K562 (cell line): ENCODE measurements around the gene HS3ST3B1. TPM values are rescaled to one million over a fixed set of nuclear protein-coding genes. Genes with fewer than 3 reads are reported as not detected.
A peak's percentile ranks its signal among the peaks of the same experiment; 100 is the strongest.

Experiments used
- GATA2 ChIP-seq: sonication (generic); formaldehyde crosslinking; IDR thresholded peaks from 2 replicates; pipeline ENCODE4 v1.4.0; 2020; ENCODE audit warnings: mild to moderate bottlenecking, missing genetic modification reagents
- MED1 ChIP-seq: sonication (generic); formaldehyde crosslinking; IDR thresholded peaks from 2 replicates; pipeline ENCODE4 v1.8.1; 2023; ENCODE audit warnings: missing genetic modification reagents, borderline replicate concordance
- RAD21 ChIP-seq, 2 experiments: fragments of 250-450 bp in 1 of 2; fragments of 450-650 bp in 1 of 2; sonication (Bioruptor Pico) in 1 of 2; formaldehyde crosslinking in 1 of 2; IDR thresholded peaks in 1 of 2; conservative IDR thresholded peaks in 1 of 2; 2 replicates each; pipeline versions ENCODE4 v1.4.0 to v1.8.0; 2020 to 2022; ENCODE audit warnings: mild to moderate bottlenecking in 2 of 2, moderate library complexity in 1 of 2
- ZBTB1 ChIP-seq: sonication (generic); formaldehyde crosslinking; IDR thresholded peaks from 2 replicates; pipeline ENCODE4 v1.8.1; 2023; ENCODE audit warnings: missing genetic modification reagents, low read depth, mild to moderate bottlenecking, borderline replicate concordance
- ZNF507 ChIP-seq: conservative IDR thresholded peaks from 2 replicates; pipeline ENCODE4 v1.6.1; 2017; ENCODE audit warnings: missing genetic modification characterization, missing compliant biosample characterization
- ZNF57 ChIP-seq: fragments of 450-650 bp; formaldehyde crosslinking; IDR thresholded peaks from 2 replicates; pipeline ENCODE4 v1.4.0; 2020; ENCODE audit warnings: mild to moderate bottlenecking, moderate library complexity
- polyA plus RNA-seq, 8 experiments: library from polyadenylated mRNA; depleted of rRNA in 4 of 8; stranded (reverse) in 5 of 8; unstranded in 3 of 8; fragments of >200 nt; fragmentation: Nextera tagmentation in 2 of 8; fragmentation: Illumina TruSeq in 1 of 8; extraction: Ambion mirVana in 2 of 8; extraction: Trizol in 1 of 8; gene quantifications; 2 replicates each; pipeline versions ENCODE4 v1.2.1 to v1.2.3, GENCODE V29; 2011 to 2014; ENCODE audit warnings: inconsistent platforms in 1 of 8, missing spikeins in 1 of 8
- total RNA-seq, 7 experiments: library from RNA; depleted of rRNA in 6 of 7; stranded (reverse); fragments of >200 nt in 6 of 7; fragmentation: Illumina TruSeq in 2 of 7; extraction: Trizol in 2 of 7; gene quantifications; 2 replicates each; pipeline versions ENCODE4 v1.2.1 to v1.2.3, GENCODE V29; 2011 to 2021; ENCODE audit warnings: low replicate concordance in 1 of 7
- TF ChIP-seq, protein P1 (sequence below), 3 experiments: IDR thresholded peaks in 2 of 3; conservative IDR thresholded peaks in 1 of 3; 2 replicates each; pipeline ENCODE4 v1.5.1; 2011 to 2012; ENCODE audit warnings: low read length in 3 of 3, mild to moderate bottlenecking in 3 of 3, control low read depth in 2 of 3, improper control_type of control experiment in 1 of 3, inconsistent platforms in 1 of 3, low read depth in 1 of 3, mixed read lengths in 1 of 3, moderate library complexity in 1 of 3; ENCODE audit not compliant: insufficient read depth in 2 of 3
- TF ChIP-seq, protein P2 (sequence below): sonication (generic); formaldehyde crosslinking; IDR thresholded peaks from 2 replicates; pipeline ENCODE4 v1.8.0; 2022; ENCODE audit warnings: missing genetic modification reagents, mild to moderate bottlenecking, borderline replicate concordance

HS3ST3B1 gene
- total and polyA plus RNA-seq, 9 of the 15 experiments (the other 6 are each of a cell fraction or from before 2014, with no cell fraction given): 1.9 to 12.9 (median 3.7) TPM

DNA sequence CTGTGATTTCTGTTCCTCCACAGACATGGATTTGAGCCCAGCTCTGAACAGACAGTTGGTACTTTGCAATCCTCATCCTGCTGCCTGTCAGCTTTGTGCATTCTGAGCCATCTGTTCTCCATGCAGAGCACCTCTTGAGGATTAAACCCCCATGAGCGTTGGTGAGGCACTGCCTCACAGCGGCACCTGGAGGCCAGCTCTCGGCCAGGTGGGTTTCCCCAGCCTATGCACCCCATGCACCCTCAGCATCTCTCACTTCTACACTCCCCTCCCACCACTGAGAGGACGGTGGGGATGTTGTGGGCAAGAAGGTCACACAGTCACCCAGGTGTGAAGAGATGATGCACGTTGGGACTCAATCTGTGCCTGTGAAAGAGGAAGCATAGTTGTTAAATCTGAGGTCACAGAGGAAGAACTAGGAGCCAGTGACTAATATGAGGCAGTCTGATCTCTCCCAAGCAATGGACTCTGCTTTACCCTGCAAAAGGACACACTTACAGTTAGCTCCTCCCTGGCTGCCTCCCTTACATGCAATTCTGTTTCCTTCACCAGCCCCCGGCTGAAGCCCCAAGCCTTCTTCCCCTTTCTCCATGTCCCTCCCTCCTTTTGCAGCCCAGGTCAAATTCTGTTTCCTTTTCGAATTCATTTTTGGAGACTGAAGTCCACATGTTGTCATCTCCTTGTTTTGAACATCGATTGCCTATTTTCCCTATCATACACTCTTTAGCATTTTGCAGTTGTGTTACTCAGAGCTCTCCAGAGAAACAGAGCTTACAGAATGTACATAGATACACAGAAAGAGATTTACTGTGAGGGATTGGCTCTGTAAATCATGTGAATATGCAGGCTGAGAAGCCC, 58.5 kb downstream of the HS3ST3B1 start (continued):
- TF ChIP-seq ZBTB1: no peak
- TF ChIP-seq ZNF507 (tag): no peak
- TF ChIP-seq, protein P1, sequence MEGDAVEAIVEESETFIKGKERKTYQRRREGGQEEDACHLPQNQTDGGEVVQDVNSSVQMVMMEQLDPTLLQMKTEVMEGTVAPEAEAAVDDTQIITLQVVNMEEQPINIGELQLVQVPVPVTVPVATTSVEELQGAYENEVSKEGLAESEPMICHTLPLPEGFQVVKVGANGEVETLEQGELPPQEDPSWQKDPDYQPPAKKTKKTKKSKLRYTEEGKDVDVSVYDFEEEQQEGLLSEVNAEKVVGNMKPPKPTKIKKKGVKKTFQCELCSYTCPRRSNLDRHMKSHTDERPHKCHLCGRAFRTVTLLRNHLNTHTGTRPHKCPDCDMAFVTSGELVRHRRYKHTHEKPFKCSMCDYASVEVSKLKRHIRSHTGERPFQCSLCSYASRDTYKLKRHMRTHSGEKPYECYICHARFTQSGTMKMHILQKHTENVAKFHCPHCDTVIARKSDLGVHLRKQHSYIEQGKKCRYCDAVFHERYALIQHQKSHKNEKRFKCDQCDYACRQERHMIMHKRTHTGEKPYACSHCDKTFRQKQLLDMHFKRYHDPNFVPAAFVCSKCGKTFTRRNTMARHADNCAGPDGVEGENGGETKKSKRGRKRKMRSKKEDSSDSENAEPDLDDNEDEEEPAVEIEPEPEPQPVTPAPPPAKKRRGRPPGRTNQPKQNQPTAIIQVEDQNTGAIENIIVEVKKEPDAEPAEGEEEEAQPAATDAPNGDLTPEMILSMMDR (IDR thresholded peaks at IDR 0.05 in 2 of 3, conservative IDR thresholded peaks at IDR 0.05 in 1 of 3; ENCODE audit: insufficient read depth in 2 of 3, low read depth in 1 of 3, low read length in 3 of 3): peak in 2 of 3 experiments; percentile 1 to 16; a peak in 1 of 6 replicates
- TF ChIP-seq, protein P2, sequence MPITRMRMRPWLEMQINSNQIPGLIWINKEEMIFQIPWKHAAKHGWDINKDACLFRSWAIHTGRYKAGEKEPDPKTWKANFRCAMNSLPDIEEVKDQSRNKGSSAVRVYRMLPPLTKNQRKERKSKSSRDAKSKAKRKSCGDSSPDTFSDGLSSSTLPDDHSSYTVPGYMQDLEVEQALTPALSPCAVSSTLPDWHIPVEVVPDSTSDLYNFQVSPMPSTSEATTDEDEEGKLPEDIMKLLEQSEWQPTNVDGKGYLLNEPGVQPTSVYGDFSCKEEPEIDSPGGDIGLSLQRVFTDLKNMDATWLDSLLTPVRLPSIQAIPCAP (CRISPR knock-in tag): no peak
- TF ChIP-seq MED1 (CRISPR knock-in tag): no peak
- no peak for TF ChIP-seq ZNF57 (CRISPR knock-in tag)
- TF ChIP-seq RAD21 (CRISPR knock-in tag; conservative IDR thresholded peaks at IDR 0.05 in 1 of 2, IDR thresholded peaks at IDR 0.05 in 1 of 2): peak in 1 of 2 experiments; percentile 36; a peak in 1 of 4 replicates
- no peak for TF ChIP-seq GATA2 (CRISPR knock-in tag)
- TF ChIP-seq, all 486 proteins: peak for 2
